HUES6 (cell line): ENCODE measurements around the gene SND1.
A peak's percentile ranks its signal among the peaks of the same experiment; 100 is the strongest.

ENCODE experiments used
- H3K27ac ChIP-seq: 2 replicates; pipeline ENCODE4 v1.7.0; 2013; ENCODE audit warnings: low read depth, mild to moderate bottlenecking, low read length, inconsistent platforms
- H3K27me3 ChIP-seq: 2 replicates; pipeline ENCODE4 v1.6.1; 2013; ENCODE audit warnings: low read length; ENCODE audit not compliant: control insufficient read depth, insufficient read depth
- H3K36me3 ChIP-seq: 2 replicates; pipeline ENCODE4 v1.6.1; 2013; ENCODE audit warnings: low read length; ENCODE audit not compliant: control insufficient read depth, insufficient read depth
- H3K4me1 ChIP-seq: 2 replicates; pipeline ENCODE4 v1.6.1; 2013; ENCODE audit warnings: low read length; ENCODE audit not compliant: control insufficient read depth, insufficient read depth
- H3K4me3 ChIP-seq: 2 replicates; pipeline ENCODE4 v1.5.1; 2013; ENCODE audit warnings: low read depth, low read length
- H3K9ac ChIP-seq: one replicate; pipeline ENCODE4 v1.6.1; 2013; ENCODE audit warnings: mild to moderate bottlenecking, low read length
- H3K9me3 ChIP-seq: 2 replicates; pipeline ENCODE4 v1.6.1; 2013; ENCODE audit warnings: low read depth, low read length; ENCODE audit not compliant: control insufficient read depth, insufficient read depth

Gene SND1

DNA sequence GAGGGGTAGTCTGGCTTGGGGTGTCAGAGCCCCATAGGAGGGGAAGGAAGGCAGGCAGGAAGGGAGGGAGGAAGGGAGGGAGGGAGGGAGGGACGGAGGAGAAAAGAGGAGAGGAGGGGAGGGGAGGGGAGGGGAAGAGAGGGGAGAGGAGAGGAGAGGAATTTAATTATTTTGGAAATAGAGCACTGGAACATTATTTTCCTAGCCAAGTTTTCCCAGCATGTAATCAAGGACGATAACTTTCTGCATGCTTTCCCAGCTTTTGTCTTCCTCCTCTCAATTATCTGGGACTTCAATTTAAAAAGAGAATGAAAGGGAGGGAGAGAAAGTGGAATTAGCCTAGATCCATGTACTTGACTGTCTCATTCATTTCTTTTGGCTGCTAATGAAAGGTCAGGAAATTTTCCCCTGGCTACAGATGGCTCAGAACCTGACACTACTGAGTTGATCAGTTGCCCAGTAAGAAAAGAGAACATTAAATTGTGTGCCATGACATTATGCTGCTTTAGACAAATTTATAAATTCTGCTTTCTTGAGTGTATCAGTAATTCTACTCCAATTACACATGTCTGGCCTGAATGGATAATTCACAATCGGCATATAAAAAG is 230.4 kb downstream of the SND1 start:
- Histone ChIP-seq H3K27ac (no peak overlapping the region), H3K36me3 (no peaks in the 10 kb centered on the region), H3K4me3 (no peak overlapping the region), H3K27me3 (no peaks in the 10 kb centered on the region), H3K4me1 (peaks cover 32% of the 10 kb centered on the region; the same call in 1 of the 2 replicates), H3K9me3 (no peaks in the 10 kb centered on the region), H3K9ac (no peak overlapping the region)

DNA sequence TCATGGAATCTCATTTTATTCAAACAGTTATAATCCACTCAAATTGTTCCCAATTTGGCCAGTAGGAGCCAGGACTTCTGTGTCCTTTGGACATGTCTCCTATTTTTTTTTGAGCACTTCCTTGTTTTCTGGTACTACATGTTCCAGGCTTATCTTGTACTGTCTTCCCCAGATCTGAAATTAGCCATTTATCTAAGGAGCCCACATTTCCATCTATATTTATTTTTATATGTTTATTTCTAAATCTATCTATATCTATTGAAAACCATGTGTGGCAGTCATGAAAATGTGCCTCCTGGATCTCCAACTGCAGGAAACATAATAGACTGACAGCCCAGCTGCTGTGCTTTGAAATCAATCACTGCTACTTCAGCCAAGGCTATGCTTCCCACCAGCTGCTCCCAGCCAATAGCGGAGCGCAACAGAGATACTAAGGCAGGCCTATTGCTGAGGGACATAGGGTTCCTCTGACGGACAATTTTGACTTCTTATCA is 232.1 kb downstream of the SND1 start:
- Histone ChIP-seq H3K9me3 (no peaks in the 10 kb centered on the region), H3K4me1 (peaks cover 35% of the 10 kb centered on the region; the same call in 1 of the 2 replicates), H3K27me3 (no peaks in the 10 kb centered on the region), H3K27ac (no peak overlapping the region), H3K4me3 (no peak overlapping the region), H3K9ac (no peak overlapping the region), H3K36me3 (peaks cover 16% of the 10 kb centered on the region)

DNA sequence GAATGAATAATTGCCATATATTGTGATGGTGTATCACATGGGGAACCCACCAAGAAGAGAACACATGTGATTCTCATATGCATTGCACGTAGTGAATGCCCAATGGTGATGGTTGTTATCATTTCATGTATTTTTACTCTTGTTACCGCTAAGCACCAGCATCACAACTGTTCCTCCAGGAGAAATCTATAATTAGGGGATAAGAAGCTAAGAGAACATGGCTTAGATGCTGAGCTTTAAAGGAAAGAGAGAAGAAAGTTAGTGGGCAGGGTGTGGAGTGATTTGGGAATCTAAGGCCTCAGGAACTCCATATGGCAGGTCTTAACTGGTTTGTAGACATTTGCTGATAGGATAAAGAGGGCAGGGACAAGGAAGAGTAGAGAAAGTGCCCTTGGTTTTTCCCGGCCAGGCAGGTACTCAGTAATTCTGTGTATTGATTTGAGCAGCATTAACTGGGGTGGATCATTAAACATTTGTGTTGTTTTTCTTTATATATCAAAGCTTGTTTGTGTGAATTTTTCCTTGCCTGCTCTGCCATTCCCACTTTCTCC is 233.3 kb downstream of the SND1 start:
- Histone ChIP-seq H3K9ac (no peak overlapping the region), H3K27me3 (no peaks in the 10 kb centered on the region), H3K4me1 (peaks cover 31% of the 10 kb centered on the region; the same call in 1 of the 2 replicates), H3K36me3 (peaks cover 22% of the 10 kb centered on the region), H3K27ac (peak overlapping the region; percentile 17; the same call in 1 of the 2 replicates), H3K4me3 (no peak overlapping the region), H3K9me3 (no peaks in the 10 kb centered on the region)

DNA sequence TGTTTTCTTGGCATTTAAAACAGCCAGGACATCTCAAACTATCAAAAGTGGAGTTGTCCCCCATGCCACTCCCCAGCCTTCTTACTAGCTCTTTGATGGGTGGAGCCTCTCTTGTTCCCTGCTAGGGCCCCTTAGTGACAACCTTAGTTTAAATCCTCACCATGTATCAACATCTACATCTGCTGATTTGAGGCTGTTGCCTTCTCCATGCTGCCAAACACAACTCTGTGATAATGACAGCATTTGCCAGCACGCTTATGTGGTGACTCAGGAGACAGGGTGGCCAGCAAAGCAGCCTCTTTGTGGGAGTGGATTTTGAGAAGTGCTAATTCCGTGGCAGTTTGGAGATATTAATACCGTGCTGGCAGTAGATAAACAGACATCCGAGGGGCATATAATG is 233.8 kb downstream of the SND1 start:
- H3K4me1 ChIP-seq = peaks cover 28% of the 10 kb centered on the region; the same call in 1 of the 2 replicates
- peaks cover 22% of the 10 kb centered on the region for H3K36me3 ChIP-seq
- H3K27me3 ChIP-seq = no peaks in the 10 kb centered on the region
- no peak overlapping the region for H3K4me3 ChIP-seq
- peak overlapping the region; percentile 17; the same call in 1 of the 2 replicates for H3K27ac ChIP-seq
- no peak overlapping the region for H3K9ac ChIP-seq
- no peaks in the 10 kb centered on the region for H3K9me3 ChIP-seq

DNA sequence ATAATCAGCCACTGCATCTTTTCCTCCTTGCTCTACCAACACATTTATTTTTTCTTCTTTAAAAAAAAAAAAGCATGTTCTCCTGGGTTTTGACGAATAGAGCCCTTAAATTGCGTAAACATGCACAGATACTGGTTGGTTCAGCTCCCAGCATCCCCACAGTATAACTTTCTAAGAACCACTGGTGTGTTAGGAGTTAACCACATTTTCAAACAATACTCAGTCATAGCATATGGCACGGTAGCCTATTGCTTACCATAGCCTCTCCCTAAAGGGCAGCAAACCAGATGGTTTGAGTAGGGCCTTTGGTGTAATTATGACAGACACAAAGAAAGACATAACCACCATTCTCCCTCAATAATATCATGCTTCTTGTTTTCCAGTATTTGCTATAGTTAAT is 234.3 kb downstream of the SND1 start:
- no peak overlapping the region for H3K27ac ChIP-seq
- peaks cover 23% of the 10 kb centered on the region for H3K36me3 ChIP-seq
- H3K27me3 ChIP-seq = no peaks in the 10 kb centered on the region

DNA sequence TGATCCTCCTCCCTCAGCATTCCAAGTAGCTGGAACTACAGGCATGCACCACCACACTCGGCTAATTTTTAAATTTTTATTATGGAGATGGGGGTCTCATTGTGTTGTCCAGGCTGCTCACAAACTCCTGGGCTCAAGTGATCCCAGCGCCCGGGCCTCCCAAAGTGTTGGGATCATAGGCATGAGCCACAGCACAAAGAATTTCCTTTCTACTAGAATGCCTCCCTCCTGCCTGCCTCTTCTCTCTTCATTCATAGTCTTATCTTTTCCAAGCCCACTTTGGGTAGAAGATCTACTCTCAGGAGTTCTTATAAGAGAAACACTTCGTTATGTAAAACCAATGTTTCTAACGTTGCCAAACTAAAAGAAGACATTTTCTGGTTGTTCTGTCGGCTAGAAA is 235.1 kb downstream of the SND1 start:
- Histone ChIP-seq H3K9ac (no peak overlapping the region), H3K27me3 (no peaks in the 10 kb centered on the region), H3K4me1 (peaks cover 30% of the 10 kb centered on the region; the same call in 1 of the 2 replicates), H3K36me3 (peaks cover 31% of the 10 kb centered on the region), H3K4me3 (no peak overlapping the region), H3K27ac (no peak overlapping the region), H3K9me3 (no peaks in the 10 kb centered on the region)

More for the DNA sequence above, 234.3 kb downstream of the SND1 start:
- H3K9ac ChIP-seq = no peak overlapping the region
- no peaks in the 10 kb centered on the region for H3K9me3 ChIP-seq
- H3K4me1 ChIP-seq = peaks cover 29% of the 10 kb centered on the region; the same call in 1 of the 2 replicates
- H3K4me3 ChIP-seq = no peak overlapping the region

DNA sequence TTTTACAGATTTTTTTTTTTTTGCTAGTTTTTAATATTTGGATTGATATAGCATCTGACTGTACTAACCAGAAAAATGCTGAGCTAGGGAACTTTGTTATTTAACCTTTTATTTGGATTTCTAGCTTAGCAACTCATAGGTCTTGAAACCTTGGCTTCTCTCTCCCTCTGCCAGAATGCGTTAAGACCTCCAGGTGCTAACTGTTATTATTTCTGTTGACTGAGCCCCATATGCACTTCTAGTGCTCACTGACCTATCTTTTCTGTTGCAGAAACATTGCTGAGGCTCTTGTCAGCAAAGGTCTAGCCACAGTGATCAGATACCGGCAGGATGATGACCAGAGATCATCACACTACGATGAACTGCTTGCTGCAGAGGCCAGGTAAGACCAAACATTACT is 235.6 kb downstream of the SND1 start:
- H3K36me3 ChIP-seq = peaks cover 35% of the 10 kb centered on the region
- peak overlapping the region; percentile 14 for H3K9ac ChIP-seq
- no peak overlapping the region; the same call in 1 of the 2 replicates for H3K27ac ChIP-seq
- peaks cover 30% of the 10 kb centered on the region; the same call in 1 of the 2 replicates for H3K4me1 ChIP-seq
- H3K4me3 ChIP-seq = no peak overlapping the region
- H3K9me3 ChIP-seq = no peaks in the 10 kb centered on the region
- no peaks in the 10 kb centered on the region for H3K27me3 ChIP-seq

DNA sequence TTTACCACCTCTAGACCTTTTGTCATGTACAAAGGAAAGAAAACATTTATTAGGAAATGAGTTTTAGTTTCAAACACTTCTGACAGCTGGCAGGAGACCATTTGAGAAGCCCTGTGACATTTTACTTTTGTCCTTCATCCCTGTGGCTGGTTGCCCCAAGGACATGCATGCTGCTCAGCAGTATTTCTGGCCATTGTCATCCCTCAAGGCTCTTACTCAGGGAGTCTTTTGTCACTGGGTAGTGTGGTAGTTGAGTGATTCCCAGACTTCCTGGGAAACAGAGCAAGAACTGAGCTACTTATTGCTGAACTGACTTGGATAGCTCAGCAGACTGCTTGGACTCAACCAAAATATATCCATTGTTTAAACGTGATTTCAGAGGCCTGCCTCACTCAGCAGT is 236.4 kb downstream of the SND1 start:
- no peak overlapping the region for H3K27ac ChIP-seq
- peaks cover 30% of the 10 kb centered on the region; the same call in 1 of the 2 replicates for H3K4me1 ChIP-seq
- H3K9ac ChIP-seq = no peak overlapping the region
- H3K9me3 ChIP-seq = no peaks in the 10 kb centered on the region
- H3K27me3 ChIP-seq = no peaks in the 10 kb centered on the region
- peaks cover 35% of the 10 kb centered on the region for H3K36me3 ChIP-seq
- no peak overlapping the region for H3K4me3 ChIP-seq

DNA sequence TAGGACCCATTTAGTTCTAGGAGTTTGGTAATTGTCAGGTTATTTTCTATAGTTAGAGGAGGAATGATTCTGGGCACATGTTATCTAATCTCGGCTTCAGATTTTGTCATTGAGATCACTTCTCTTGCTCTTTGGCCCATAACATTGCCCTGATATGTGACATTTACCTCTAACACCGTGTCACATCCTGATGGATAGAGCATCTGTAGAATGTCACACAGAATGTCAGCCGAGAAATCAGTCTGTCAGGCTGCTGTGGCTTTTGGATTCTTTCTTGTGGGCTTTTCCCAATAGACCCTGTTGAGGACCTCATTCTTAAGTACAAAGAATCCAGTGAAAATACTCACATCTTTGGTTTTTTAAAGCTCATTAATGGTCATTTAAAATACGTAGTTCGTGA is 236.8 kb downstream of the SND1 start:
- no peaks in the 10 kb centered on the region for H3K9me3 ChIP-seq
- H3K36me3 ChIP-seq = peaks cover 35% of the 10 kb centered on the region
- no peak overlapping the region for H3K4me3 ChIP-seq
- no peak overlapping the region for H3K9ac ChIP-seq
- H3K27ac ChIP-seq = no peak overlapping the region
- H3K4me1 ChIP-seq = peaks cover 30% of the 10 kb centered on the region; the same call in 1 of the 2 replicates
- H3K27me3 ChIP-seq = no peaks in the 10 kb centered on the region

DNA sequence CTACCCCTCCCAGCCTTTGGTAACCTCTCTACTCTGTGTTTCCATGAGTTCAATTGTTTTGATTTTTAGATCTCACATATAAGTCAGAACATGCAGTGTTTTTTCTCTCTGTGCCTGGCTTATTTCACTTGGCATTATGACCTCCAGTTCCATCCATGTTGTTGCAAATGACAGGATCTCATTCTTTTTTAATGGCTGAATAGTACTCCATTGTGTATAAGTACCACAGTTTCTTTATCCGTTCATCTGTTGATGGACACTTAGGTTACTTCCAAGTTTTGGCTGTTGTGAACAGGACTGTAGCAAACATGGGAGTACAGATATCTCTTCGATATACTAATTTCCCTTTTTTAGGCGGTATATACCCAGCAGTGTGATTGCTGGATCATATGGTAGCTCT is 237.7 kb downstream of the SND1 start:
- peaks cover 35% of the 10 kb centered on the region for H3K36me3 ChIP-seq
- no peak overlapping the region for H3K9ac ChIP-seq
- H3K27ac ChIP-seq = no peak overlapping the region
- no peaks in the 10 kb centered on the region for H3K9me3 ChIP-seq
- no peaks in the 10 kb centered on the region for H3K27me3 ChIP-seq
- no peak overlapping the region for H3K4me3 ChIP-seq
- H3K4me1 ChIP-seq = peaks cover 30% of the 10 kb centered on the region; the same call in 1 of the 2 replicates

DNA sequence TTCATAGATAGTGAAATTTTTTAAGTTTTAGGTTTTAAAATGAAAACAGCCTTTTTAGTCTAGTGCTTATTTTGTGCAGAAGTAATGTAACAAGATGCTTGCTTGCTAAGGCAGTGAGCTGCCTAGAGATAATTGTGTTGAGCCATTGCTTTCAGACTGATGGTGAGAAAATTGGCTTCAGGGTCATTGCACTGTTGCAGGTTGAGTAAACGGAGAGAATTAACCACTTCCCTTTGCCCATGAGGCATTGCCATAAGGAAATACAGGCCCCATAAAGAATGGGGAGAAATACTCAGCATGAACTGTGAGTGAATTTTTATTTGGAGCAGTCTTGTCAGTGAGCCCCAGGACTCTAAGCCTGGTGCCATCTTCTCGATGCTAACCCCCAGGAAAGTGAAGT is 238.7 kb downstream of the SND1 start:
- no peaks in the 10 kb centered on the region for H3K9me3 ChIP-seq
- peaks cover 35% of the 10 kb centered on the region for H3K36me3 ChIP-seq
- H3K9ac ChIP-seq = no peak overlapping the region
- H3K4me1 ChIP-seq = peaks cover 32% of the 10 kb centered on the region
- no peaks in the 10 kb centered on the region for H3K27me3 ChIP-seq
- H3K4me3 ChIP-seq = no peak overlapping the region
- H3K27ac ChIP-seq = no peak overlapping the region
